ENCODE results near the gene BOC. TPM values are rescaled to one million over a fixed set of nuclear protein-coding genes. Genes with fewer than 3 reads are reported as not detected.

Gene BOC
- total RNA-seq, 1 donor: 22.8 TPM

DNA sequence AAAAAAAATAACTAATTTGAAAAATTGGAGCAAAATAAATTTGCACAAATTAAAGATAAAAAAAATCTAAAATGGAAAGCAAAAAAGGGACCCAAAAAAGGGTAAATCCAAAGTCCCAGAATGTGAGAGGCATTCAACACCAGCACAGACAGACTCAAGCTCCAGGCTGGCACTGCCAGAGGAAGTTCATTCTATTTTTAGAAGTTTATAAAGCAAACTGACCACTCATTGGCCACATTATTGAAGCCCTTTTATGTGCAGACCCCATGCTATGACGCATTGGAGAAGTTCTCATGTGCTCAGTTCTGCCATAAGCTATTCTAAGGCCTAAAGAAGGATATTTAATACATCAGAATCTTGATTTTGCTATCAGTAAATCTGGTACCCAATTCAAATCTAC, 17.6 kb upstream of the BOC start:
- Histone ChIP-seq H3K27ac (ENCODE audit: low read depth, low read length) (no peak overlapping the region), H3K4me2 (ENCODE audit: insufficient read depth, low read length) (no peak overlapping the region), H2AFZ (ENCODE audit: low read length) (no peak overlapping the region), H3K9me3 (ENCODE audit: low read depth, low read length) (no peaks in the 10 kb centered on the region), H3K4me1 (ENCODE audit: insufficient read depth, low read length) (no peaks in the 10 kb centered on the region), H3K79me2 (ENCODE audit: insufficient read depth, low read length) (no peaks in the 10 kb centered on the region), H3K36me3 (ENCODE audit: insufficient read depth, low read length) (no peaks in the 10 kb centered on the region), H4K20me1 (ENCODE audit: insufficient read depth, low read length) (no peaks in the 10 kb centered on the region), H3K4me3 (ENCODE audit: insufficient read depth, low read length) (no peak overlapping the region), H3K27me3 (ENCODE audit: insufficient read depth, low read length) (no peaks in the 10 kb centered on the region)
- DNase-seq (ENCODE audit: insufficient read length, low spot score, missing footprints): no peak
- TF ChIP-seq, protein P1, sequence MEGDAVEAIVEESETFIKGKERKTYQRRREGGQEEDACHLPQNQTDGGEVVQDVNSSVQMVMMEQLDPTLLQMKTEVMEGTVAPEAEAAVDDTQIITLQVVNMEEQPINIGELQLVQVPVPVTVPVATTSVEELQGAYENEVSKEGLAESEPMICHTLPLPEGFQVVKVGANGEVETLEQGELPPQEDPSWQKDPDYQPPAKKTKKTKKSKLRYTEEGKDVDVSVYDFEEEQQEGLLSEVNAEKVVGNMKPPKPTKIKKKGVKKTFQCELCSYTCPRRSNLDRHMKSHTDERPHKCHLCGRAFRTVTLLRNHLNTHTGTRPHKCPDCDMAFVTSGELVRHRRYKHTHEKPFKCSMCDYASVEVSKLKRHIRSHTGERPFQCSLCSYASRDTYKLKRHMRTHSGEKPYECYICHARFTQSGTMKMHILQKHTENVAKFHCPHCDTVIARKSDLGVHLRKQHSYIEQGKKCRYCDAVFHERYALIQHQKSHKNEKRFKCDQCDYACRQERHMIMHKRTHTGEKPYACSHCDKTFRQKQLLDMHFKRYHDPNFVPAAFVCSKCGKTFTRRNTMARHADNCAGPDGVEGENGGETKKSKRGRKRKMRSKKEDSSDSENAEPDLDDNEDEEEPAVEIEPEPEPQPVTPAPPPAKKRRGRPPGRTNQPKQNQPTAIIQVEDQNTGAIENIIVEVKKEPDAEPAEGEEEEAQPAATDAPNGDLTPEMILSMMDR (IDR thresholded peaks at IDR 0.05; ENCODE audit: extremely low read depth, low read depth, low read length): no peak

DNA sequence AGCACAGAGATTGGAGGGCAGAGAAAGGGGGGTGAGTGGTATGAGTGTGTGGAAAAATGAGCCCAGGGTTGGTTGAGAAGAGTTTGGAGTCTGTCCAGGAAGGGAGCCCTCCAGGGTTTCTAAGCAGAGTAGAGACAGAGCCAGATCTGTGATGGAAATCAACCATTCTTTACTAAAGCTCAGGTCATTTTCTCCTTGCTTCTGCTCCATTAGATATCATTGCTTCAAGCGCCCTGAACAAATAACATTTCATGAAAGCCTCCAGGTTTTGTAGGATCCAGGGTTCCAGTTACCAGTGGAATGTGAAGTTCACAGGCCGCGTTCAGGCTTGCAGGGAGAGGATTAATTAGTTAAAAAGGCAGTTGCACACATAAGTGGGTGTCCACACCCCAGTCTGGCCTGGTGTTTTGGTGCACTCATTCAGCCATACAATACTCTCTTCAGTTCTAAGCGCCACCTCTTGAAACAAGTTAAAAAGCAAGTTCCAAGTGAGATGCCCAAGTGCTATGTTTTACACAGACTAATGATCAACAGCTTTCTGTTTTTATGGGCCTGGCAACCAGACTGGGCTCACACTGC, 16.4 kb upstream of the BOC start:
- no peaks in the 10 kb centered on the region for H3K9me3 ChIP-seq (ENCODE audit: low read depth, low read length)
- no peak overlapping the region for H2AFZ ChIP-seq (ENCODE audit: low read length)
- TF ChIP-seq, protein P1 (IDR thresholded peaks at IDR 0.05; ENCODE audit: extremely low read depth, low read depth, low read length): no peak
- H3K4me2 ChIP-seq (ENCODE audit: insufficient read depth, low read length): no peak overlapping the region
- no peaks in the 10 kb centered on the region for H4K20me1 ChIP-seq (ENCODE audit: insufficient read depth, low read length)
- H3K36me3 ChIP-seq (ENCODE audit: insufficient read depth, low read length): no peaks in the 10 kb centered on the region
- no peak for DNase-seq (ENCODE audit: insufficient read length, low spot score, missing footprints)
- H3K4me1 ChIP-seq (ENCODE audit: insufficient read depth, low read length): no peaks in the 10 kb centered on the region
- H3K27ac ChIP-seq (ENCODE audit: low read depth, low read length): no peak overlapping the region
- H3K79me2 ChIP-seq (ENCODE audit: insufficient read depth, low read length): no peaks in the 10 kb centered on the region
- no peaks in the 10 kb centered on the region for H3K27me3 ChIP-seq (ENCODE audit: insufficient read depth, low read length)
- H3K4me3 ChIP-seq (ENCODE audit: insufficient read depth, low read length): no peak overlapping the region

DNA sequence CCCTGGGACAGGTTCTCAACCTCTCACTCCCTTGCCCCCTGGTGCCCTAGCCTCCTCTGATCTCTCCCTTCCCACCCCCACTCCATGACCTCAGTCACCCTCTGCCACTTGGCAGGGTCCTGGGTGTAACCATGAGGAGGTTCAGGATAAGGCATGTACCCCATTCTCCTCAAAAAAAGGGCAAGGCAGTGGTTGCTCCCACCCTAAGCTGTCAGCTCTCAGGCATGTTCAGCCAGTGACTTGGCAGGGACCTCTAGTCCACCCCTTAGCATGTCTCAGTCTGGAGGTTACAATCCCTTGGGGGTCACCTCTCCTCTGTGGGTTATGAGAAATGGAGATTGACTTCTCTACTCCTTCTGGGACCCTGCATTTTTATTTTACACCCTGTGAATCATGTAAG, 11.0 kb upstream of the BOC start:
- H3K79me2 ChIP-seq (ENCODE audit: insufficient read depth, low read length): no peaks in the 10 kb centered on the region
- no peak overlapping the region for H3K4me2 ChIP-seq (ENCODE audit: insufficient read depth, low read length)
- no peak overlapping the region for H2AFZ ChIP-seq (ENCODE audit: low read length)
- no peaks in the 10 kb centered on the region for H3K36me3 ChIP-seq (ENCODE audit: insufficient read depth, low read length)
- no peaks in the 10 kb centered on the region for H3K9me3 ChIP-seq (ENCODE audit: low read depth, low read length)
- no peak for DNase-seq (ENCODE audit: insufficient read length, low spot score, missing footprints)
- TF ChIP-seq, protein P1 (IDR thresholded peaks at IDR 0.05; ENCODE audit: extremely low read depth, low read depth, low read length): no peak
- H3K27ac ChIP-seq (ENCODE audit: low read depth, low read length): no peak overlapping the region
- H4K20me1 ChIP-seq (ENCODE audit: insufficient read depth, low read length): no peaks in the 10 kb centered on the region
- no peak overlapping the region for H3K4me3 ChIP-seq (ENCODE audit: insufficient read depth, low read length)
- no peaks in the 10 kb centered on the region for H3K4me1 ChIP-seq (ENCODE audit: insufficient read depth, low read length)
- peaks cover 4% of the 10 kb centered on the region for H3K27me3 ChIP-seq (ENCODE audit: insufficient read depth, low read length)

DNA sequence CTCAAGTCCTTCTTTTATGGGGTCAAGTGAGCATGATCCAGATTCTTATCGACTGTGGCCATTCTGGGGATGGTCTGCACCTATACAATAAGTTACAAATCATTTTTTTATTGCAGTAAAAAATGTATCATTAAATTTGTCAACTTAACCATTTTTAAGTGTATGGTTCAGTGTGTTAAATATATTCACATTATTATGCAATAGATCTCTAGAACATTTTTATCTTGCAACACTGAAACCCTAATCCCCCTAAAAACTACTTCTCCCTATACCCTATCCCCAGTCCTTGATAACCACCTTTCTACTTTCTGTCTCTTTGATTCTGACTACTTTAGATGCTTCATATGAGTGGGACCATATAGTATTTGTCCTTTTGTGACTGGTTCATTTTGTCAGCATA, 10.4 kb upstream of the BOC start:
- no peaks in the 10 kb centered on the region for H4K20me1 ChIP-seq (ENCODE audit: insufficient read depth, low read length)
- no peak overlapping the region for H3K27ac ChIP-seq (ENCODE audit: low read depth, low read length)
- H3K9me3 ChIP-seq (ENCODE audit: low read depth, low read length): no peaks in the 10 kb centered on the region
- H3K27me3 ChIP-seq (ENCODE audit: insufficient read depth, low read length): peaks cover 4% of the 10 kb centered on the region
- H3K36me3 ChIP-seq (ENCODE audit: insufficient read depth, low read length): no peaks in the 10 kb centered on the region
- H2AFZ ChIP-seq (ENCODE audit: low read length): no peak overlapping the region
- no peak overlapping the region for H3K4me3 ChIP-seq (ENCODE audit: insufficient read depth, low read length)
- H3K4me2 ChIP-seq (ENCODE audit: insufficient read depth, low read length): no peak overlapping the region
- TF ChIP-seq, protein P1 (IDR thresholded peaks at IDR 0.05; ENCODE audit: extremely low read depth, low read depth, low read length): no peak
- DNase-seq (ENCODE audit: insufficient read length, low spot score, missing footprints): no peak
- H3K4me1 ChIP-seq (ENCODE audit: insufficient read depth, low read length): no peaks in the 10 kb centered on the region
- no peaks in the 10 kb centered on the region for H3K79me2 ChIP-seq (ENCODE audit: insufficient read depth, low read length)

All from osteoblast (primary cell).